Measurements from ENCODE around the gene HIF1AN.

The HIF1AN gene

DNA sequence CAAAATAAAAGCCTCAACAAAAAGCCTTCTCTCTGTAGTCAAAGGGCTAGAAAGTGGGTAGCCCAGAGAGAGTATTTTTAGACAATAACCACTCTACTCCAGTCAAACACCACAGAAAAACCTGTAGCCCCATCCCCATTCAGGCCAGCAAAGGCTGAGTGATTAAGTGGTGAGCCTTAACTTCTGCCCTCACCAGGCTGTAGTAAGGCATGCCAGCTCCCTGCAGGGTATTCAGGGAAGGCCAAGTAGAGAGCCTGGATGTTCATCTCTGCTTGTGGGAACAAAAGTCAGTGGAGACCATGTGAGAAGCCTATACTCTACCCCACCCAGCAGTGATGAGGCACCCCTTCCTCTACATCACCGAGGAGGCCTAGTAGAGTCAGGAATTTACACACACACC is 51.2 kb downstream of the HIF1AN start:
- no peak for FAIRE-seq
- no peak for DNase-seq (ENCODE audit: insufficient read length, low spot score)
- TF ChIP-seq CTCF (IDR thresholded peaks at IDR 0.05; ENCODE audit: insufficient read depth, missing control alignments): no peak

DNA sequence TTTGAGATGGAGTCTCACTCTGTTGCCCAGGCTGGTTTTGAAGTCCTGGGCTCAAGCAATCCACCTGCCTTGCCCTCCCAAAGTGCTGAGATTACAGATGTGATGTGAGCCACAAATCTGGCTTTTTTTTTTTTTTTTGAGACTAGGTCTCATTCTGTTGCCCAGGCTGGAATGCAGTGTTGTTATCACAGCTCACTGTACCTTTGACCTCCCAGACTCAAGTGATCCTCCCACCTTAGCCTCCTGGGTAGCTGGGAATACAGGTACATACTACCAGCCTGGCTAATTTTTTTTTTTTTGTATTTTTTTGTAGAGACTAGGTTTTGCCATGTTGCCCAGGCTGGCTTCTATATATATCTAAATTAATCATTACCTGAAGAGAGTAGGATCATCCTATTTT is 62.4 kb downstream of the HIF1AN start:
- TF ChIP-seq CTCF (IDR thresholded peaks at IDR 0.05; ENCODE audit: insufficient read depth, missing control alignments): no peak
- FAIRE-seq: no peak

DNA sequence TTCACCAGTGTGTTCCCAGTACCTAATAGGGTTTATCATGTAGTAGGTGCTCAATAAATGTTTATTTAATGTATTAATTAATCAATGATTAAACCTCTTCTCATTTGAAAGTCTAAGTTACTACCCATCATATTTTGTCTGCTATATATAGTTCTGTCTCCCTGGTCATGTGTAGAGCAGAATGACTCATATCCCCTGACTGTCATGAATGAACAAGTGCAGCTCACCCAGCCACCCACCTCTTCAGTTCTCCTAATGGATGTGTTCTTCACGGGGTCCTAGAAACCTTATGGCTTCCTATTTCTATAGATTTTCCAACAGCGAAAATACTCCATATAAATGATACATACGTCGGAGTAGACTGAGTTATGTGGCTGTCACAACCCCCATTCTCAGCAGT is 64.5 kb downstream of the HIF1AN start:
- no peak for FAIRE-seq
- TF ChIP-seq CTCF (IDR thresholded peaks at IDR 0.05; ENCODE audit: insufficient read depth, missing control alignments): no peak

More for the DNA sequence above, 62.4 kb downstream of the HIF1AN start:
- no peak for DNase-seq (ENCODE audit: insufficient read length, low spot score)

DNA sequence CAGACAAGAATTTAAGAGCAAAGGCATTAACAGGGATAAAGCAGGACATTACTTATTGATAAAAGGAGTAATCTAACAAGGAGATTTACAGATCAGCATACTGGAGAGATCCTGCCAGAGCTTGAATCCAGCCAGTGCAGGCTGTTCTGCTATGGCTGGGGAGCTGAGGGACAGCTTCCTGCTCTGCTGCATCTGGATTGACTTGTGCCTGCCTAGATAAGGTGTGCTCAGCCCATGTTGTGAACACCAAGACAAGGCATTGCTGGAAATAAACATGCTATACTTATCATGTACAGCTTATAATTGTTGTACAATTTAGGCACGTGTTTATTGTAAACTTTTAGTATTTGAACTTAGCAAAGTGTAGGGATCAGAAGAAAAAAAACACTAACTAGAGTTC is 71.7 kb downstream of the HIF1AN start:
- no peak for TF ChIP-seq CTCF (IDR thresholded peaks at IDR 0.05; ENCODE audit: insufficient read depth, missing control alignments)
- DNase-seq (ENCODE audit: insufficient read length, low spot score): no peak
- FAIRE-seq: no peak

More for the DNA sequence above, 64.5 kb downstream of the HIF1AN start:
- no peak for DNase-seq (ENCODE audit: insufficient read length, low spot score)

Data from D721Med (cell line).